GM19438 (cell line): ENCODE data around the gene MFSD6.
"Not testable (repeated sequence)": the region's sequence is repeated elsewhere in the genome, so short reads cannot be mapped to it uniquely, and the experiment has no call there.

Source experiments
- ATAC-seq: cut with Tn5 transposase; IDR thresholded peaks from one replicate; pipeline ENCODE4 v1.9.1; 2021; ENCODE audit warnings: low read depth; ENCODE audit not compliant: unreplicated experiment

Gene MFSD6

GRCh38 chr2:190494600-190495227 is 86.6 kb downstream of the MFSD6 start:
- ATAC-seq: not testable (repeated sequence)

GRCh38 chr2:190497428-190497827 is 89.3 kb downstream of the MFSD6 start:
- ATAC-seq: no peak

GRCh38 chr2:190499273-190499672 is 91.1 kb downstream of the MFSD6 start:
- ATAC-seq: no peak

GRCh38 chr2:190500054-190500502 is 91.9 kb downstream of the MFSD6 start:
- ATAC-seq: no peak

GRCh38 chr2:190501231-190501630 is 93.1 kb downstream of the MFSD6 start:
- ATAC-seq: no peak

DNA sequence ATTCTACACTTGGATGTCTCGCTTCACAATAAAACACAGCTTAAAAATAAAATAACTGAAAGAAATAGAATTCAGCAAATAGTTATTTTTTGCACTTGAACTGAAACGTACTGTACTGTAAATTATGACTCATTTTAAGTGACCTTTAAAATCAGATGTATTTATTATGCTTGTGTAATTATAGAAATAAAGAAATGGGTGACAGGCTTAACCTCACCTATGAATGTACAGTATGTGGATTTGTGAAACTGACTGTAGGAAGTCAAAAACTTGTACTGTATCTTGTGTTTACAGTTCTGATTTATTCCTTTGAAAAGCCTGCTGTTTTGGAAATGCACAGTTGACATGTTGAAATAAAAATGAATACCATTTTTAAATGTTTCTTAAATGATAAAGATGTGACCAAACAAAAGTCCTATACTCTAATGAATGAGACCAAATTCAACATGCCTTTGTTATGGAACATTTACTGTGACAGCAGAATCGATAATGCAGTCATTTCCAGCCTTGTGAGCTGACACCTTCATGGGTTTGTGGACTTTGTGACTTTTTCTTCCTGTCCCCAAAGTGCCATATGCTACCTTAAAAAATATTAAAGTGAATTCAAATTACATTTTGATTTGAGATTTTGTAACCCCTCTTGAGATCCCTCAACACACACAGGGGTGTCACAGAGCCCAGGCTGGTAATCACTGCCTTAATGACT is 93.7 kb downstream of the MFSD6 start:
- ATAC-seq: no peak

DNA sequence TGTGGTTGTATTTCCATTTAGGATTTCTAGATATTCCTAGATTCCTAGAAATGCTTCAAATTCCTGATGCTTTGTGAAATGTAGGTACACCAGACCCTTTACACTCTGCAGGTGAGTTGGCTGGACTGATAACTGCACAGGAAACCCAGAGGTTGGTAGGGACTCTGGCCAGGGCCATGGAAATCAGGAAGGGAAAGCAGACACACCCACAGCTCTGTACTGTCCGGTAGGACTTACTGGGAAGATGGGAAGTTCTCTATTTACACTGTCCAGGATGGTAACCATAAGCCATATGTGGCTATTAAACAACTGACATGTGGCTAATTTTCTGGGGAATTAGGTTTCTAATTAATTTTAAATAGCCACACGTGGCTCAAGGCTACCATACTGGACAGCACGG is 94.9 kb downstream of the MFSD6 start:
- ATAC-seq: no peak

- no peak for ATAC-seq
Observed at GRCh38 chr2:190504912-190505311, 96.8 kb downstream of the MFSD6 start.

- ATAC-seq: no peak
Observed at GRCh38 chr2:190505696-190506095, 97.5 kb downstream of the MFSD6 start.

DNA sequence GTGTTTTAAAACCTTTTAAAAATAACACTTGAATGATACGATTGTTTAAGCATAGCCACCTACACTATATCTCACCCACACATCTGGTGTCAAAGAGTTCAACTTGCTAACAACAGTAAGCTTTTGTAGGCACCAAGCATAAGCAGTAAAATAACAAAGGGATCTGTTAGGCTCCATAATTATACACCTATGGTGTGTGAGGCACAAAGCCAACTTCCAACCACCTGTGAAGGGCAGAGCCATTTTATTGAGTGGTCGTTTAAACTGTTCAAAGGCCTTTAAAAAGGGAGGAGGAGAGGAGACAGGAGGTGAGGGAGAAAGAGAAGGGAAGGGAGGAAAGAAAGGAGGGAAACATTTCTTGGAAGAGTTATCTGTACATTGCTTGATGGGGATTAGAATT is 98.5 kb downstream of the MFSD6 start:
- no peak for ATAC-seq

DNA sequence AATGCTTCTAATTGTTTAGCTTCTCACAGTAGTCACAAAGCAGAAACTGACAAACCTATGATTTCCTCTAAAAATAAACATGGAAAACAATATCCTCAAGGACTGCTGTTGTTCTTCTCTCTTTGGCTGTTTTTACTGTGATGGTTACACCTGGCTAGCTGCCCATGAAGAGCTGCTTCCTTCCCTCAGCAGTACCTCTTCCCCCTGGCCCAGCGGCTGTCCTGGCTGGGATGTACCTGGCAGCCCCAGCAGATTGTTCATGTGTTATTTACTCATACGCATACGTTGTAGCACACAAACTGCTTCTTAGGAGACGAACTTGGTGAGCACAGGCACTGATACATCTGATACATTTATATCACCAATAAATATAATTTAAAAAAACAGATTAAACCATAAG is 99.0 kb downstream of the MFSD6 start:
- no peak for ATAC-seq

GRCh38 chr2:190509895-190510294 is 101.7 kb downstream of the MFSD6 start:
- ATAC-seq: not testable (repeated sequence)

DNA sequence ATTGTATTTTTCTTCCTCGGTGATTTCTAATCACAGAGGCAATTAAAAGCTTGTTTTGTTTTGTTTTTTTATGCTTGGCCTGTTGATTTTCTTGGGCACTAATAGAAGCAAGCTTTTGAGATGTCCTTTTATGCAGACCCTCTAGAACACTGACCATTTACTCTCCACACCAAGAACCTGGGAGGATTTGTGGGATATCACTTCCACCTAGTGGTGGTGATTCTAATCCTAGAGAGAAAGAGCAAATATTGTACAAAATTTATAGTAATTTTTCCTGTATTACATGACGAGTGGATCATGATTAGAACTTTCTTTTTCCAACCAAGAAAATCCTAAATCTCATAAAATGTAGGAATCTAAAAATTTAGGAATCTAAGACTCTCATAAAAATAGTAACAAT is 102.9 kb downstream of the MFSD6 start:
- no peak for ATAC-seq

- ATAC-seq: no peak
Observed at GRCh38 chr2:190512539-190513095, 104.5 kb downstream of the MFSD6 start.

DNA sequence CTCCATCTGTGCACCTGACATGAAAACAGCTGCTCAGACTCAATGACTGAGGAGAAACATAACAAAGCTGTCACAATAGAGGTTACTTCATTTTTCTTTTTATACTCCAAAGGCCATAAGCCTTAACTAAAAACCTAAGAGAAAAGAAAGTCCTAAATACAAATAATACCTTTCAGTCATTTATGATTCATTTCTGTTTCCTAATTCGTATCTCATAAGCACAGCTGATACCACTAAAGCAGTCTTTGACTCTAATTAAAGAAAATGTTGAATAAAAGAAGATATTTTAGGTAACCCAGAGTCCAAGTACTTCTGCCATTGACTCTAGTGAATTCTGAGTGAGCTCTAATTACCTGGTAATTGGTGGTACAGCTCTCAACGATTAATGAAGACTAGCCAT is 105.7 kb downstream of the MFSD6 start:
- no peak for ATAC-seq

DNA sequence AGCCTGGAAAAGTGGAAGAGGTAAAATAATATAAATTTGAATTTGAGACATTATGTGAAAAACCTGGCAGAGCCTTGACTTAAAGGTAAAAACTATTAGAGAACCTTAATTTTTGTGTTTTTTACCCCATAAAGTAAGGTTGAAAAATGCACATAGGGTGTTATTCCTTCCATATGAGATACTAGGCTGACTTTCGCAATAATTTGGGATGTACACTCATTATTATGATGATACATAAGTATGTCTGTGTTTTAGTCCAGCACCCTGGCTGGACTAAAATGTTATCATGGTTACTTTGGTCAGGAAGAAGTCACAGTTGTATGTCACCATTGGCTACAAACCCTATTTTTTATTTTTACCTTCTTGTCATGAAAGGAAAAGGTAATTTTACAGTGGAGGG is 106.5 kb downstream of the MFSD6 start:
- ATAC-seq: no peak

GRCh38 chr2:190515687-190516086 is 107.5 kb downstream of the MFSD6 start:
- ATAC-seq: no peak

- no peak for ATAC-seq
Observed at GRCh38 chr2:190517468-190517867, 109.3 kb downstream of the MFSD6 start.

DNA sequence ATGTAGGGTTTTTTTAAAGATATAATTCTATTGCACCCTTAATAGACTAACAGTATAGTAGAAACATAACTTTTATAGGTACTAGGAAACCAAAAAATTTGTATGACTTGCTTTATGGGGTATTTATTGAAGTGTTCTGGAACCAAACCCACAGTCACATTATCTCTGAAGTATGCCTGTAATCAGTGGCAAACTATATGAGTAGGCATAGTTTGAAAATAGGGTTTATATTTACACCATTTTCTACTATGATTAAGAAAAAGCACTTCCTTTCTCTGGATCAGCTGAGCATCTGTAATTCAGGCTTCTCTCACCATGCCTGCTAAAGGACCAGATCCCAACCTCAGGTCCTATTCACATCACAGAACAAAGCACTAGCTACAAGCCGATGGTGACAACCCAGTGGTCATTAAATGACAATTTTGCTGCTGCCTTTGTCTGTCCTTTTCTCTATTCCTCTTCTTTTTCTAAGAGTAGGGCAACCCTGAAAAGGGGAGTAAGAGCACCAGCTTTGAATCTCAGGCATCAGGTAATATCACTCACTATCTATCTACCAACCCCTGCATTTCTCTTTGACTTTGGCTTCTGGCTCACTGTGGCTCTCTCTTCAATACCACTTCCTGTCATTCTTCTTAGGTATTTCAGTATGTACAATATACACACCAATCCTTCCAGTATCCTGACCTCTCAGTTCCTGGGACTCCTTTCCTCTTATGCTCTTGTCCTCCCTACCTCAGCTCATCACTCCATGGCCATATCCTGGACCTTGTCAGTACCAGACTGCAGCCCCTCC is 112.0 kb downstream of the MFSD6 start:
- no peak for ATAC-seq

DNA sequence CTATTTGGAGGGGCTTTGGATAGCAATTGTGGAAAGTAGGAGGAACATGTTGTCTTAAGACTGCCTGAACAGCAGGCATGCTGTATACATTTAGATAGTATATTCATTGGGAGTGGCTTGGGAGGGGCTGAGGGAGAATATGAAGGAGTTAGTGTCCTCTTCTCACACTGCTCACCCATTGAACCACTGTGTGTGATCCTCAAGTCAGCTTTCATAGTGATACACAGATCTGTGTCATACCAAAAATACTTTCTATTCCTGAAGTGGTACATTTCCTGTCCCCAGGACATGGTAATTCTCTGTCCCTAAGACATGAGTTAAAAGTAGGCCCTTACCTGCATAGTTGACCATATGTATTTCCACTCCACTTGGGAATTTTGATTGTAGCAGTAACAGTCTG is 116.8 kb downstream of the MFSD6 start:
- no peak for ATAC-seq

DNA sequence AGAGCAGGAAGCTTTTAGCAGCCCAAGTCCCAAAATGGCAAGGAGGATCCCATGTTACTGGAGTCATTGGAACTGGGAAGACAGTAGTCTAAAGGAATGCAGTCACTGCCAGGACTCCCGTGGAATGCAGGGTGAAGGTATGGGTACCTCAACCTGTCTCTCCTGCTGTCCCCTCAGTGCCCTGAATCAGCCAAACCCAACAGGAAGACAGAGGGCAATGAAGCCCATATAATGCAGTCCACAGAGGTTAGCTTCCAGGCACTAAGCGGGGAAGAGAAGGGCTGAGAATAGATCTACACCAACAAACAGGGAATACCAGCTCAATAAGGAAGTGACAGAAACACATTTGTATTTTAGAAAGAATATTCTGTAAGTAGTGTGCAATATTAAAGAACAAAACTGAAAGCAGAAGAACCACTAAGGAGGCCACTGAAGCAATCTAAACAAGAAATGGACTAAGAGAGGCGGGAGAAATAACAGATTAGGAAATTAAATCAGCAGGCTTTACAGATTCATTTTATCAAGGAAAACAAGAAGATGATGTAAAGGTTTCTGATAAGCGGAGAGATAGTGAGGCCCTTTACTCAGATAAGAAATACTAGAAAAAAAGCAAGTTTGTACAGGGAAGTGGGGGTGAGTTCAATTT is 118.1 kb downstream of the MFSD6 start:
- no peak for ATAC-seq
